Stimulated activated naive CD8-positive, alpha-beta T cell treated with anti-CD3 and anti-CD28 coated beads, Interleukin-15, Interleukin-2, amounts not matched to agents 100 ng/mL and 50 ng/mL, for 24 hours (primary cell): ENCODE data around the gene PLEKHS1.

Source experiments
- H3K27ac Mint-ChIP-seq: one replicate; pipeline ENCODE4 v1.8.0; 2021; ENCODE audit warnings: mild to moderate bottlenecking, mixed read lengths
- H3K27me3 Mint-ChIP-seq: one replicate; pipeline ENCODE4 v1.8.0; 2021; ENCODE audit warnings: mixed read lengths
- H3K36me3 Mint-ChIP-seq: one replicate; pipeline ENCODE4 v1.8.0; 2021; ENCODE audit warnings: low read depth, mixed read lengths
- H3K4me1 Mint-ChIP-seq: one replicate; pipeline ENCODE4 v1.8.0; 2021; ENCODE audit warnings: low read depth, mixed read lengths
- H3K4me3 Mint-ChIP-seq: one replicate; pipeline ENCODE4 v1.8.0; 2021; ENCODE audit warnings: mild to moderate bottlenecking, mixed read lengths
- H3K9me3 Mint-ChIP-seq: one replicate; pipeline ENCODE4 v1.8.0; 2021; ENCODE audit warnings: mixed read lengths

The PLEKHS1 gene

DNA sequence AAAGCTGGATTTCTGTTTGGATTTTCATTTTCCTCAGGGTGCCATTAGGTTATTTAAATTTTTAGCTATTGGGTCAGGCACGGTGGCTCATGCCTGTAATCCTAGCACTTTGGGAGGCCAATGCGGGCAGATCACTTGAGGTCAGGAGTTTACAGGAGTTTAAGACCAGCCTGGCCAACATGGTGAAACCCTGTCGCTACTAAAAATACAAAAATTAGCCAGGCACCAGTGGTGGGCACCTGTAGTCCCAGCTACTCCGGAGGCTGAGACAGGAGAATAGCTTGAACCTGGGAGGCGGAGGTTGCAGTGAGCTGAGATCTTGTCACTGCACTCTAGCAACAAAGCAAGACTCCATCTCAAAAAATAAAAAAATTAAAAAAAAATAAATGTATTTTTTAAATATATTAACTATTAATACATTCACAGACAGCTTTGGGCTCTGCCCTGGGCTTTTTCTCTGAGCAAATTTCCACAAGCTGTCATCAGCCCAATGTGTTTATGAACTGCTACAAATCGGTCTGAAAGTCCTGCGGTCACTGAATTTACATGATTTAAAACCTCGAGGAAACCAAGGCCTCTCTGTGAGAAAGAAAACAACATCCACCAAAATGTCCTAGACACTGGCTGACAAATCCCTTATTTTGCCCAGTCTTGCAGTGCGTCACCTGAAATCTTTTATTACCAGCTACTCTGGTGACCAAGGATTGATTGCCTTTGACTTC, 19.2 kb upstream of the PLEKHS1 start:
- Mint-ChIP-seq H3K27me3 (no peaks in the 10 kb centered on the region), H3K4me3 (no peak overlapping the region), H3K27ac (no peak overlapping the region), H3K36me3 (peaks cover 37% of the 10 kb centered on the region), H3K4me1 (no peaks in the 10 kb centered on the region), H3K9me3 (no peaks in the 10 kb centered on the region)

DNA sequence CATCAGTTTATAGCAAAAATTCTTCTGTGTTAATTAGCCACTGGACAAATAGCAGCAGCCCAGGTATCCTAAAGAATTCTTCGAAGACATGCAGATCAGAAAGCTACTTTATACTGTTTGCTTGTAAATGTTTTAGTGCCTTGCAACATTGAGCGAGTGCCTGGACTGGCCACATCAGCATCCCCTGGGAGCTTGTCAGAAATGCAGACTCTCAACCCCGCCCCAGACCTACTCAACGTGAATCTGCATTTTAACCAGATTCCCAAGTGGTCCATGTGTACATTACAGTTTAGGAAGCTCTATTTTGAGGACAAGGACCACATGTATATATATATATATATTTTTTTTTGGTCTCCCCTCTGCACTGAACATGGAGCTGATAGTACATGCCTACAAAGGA, 18.5 kb upstream of the PLEKHS1 start:
- peaks cover 32% of the 10 kb centered on the region for H3K36me3 Mint-ChIP-seq
- no peak overlapping the region for H3K4me3 Mint-ChIP-seq
- H3K4me1 Mint-ChIP-seq = no peaks in the 10 kb centered on the region
- no peaks in the 10 kb centered on the region for H3K27me3 Mint-ChIP-seq
- H3K27ac Mint-ChIP-seq = no peak overlapping the region
- no peaks in the 10 kb centered on the region for H3K9me3 Mint-ChIP-seq

DNA sequence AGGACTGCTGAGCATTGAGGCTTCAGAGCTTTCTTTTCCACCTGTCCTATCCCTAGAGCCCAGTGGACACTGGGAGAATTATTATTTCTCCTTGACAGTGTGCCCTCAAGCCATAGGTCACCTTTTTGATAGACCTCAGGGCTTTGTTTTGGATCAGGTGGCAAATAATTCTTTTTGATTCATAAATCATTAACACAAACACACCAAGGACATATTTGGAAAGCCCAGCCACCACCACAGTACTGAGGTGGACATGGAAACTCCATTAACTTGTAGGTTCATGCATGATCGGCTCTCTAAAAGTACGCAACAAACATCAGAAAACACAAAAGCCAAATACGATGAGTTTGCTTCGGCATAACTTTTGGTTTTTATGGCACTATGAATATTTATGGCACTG, 17.8 kb upstream of the PLEKHS1 start:
- no peaks in the 10 kb centered on the region for H3K9me3 Mint-ChIP-seq
- H3K4me3 Mint-ChIP-seq = no peak overlapping the region
- no peak overlapping the region for H3K27ac Mint-ChIP-seq
- H3K4me1 Mint-ChIP-seq = no peaks in the 10 kb centered on the region
- no peaks in the 10 kb centered on the region for H3K27me3 Mint-ChIP-seq
- H3K36me3 Mint-ChIP-seq = peaks cover 25% of the 10 kb centered on the region

DNA sequence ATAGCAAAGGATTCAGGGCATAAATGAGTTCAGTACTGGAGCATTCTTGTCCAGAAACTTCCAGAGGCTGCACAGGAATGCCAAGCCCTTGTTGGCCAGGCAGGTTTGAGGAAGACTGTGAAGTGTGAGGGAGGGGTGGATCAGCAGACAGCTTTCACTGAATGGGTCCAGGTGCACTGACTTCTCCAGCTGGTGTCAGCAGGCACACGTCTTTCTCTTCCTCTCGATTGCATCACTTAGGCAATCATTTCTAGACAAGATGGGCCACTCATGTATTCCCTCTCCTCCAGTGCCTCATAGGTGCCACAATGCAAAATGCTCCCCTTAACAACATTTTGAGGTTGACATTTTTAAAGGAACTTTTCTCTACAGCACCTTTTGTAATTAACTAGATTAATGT, 15.6 kb upstream of the PLEKHS1 start:
- Mint-ChIP-seq H3K27me3 (peaks cover 8% of the 10 kb centered on the region), H3K36me3 (peaks cover 5% of the 10 kb centered on the region), H3K4me3 (no peak overlapping the region), H3K27ac (no peak overlapping the region), H3K9me3 (no peaks in the 10 kb centered on the region), H3K4me1 (no peaks in the 10 kb centered on the region)

DNA sequence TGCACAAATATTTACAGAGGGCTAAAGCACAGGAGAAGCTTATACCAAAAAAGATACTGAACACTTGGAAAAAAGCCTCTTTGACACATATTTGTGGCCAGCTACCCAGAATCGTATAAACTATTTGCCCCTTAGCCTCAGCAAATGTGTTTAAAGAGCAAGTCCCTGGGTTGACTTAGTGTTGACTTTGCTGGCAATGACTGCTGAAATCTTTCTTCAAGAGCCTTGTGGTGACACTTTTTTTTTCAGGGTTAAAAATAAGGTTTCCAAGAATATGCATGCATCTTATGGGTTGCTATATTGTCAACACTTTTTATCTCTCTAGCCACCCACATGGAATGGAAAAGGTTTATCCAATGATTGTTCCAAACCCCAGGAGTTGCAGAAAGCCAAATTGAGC, 14.9 kb upstream of the PLEKHS1 start:
- H3K9me3 Mint-ChIP-seq = no peaks in the 10 kb centered on the region
- H3K36me3 Mint-ChIP-seq = peaks cover 1% of the 10 kb centered on the region
- H3K27me3 Mint-ChIP-seq = peaks cover 8% of the 10 kb centered on the region
- no peaks in the 10 kb centered on the region for H3K4me1 Mint-ChIP-seq
- H3K4me3 Mint-ChIP-seq = no peak overlapping the region
- H3K27ac Mint-ChIP-seq = no peak overlapping the region

DNA sequence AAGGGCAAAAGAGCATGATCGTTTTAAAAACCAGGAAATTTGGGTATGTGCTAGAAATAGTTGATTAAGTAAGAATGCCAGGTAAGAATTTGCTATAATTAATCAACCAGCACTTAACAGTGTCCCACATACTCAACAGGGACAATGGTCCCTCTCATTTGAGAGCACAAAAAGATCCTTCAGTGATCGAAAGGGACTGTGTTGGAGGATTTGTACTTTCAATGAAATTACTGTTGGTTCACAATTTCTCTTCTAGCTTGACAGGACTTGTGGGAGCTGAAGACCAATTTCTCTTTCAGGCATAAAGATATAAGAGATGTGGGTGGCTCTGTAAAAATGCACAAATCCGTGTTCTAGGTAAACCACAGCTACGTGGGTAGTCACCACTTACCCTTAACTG, 12.5 kb upstream of the PLEKHS1 start:
- Mint-ChIP-seq H3K4me1 (no peaks in the 10 kb centered on the region), H3K27ac (no peak overlapping the region), H3K9me3 (no peaks in the 10 kb centered on the region), H3K36me3 (no peaks in the 10 kb centered on the region), H3K4me3 (no peak overlapping the region), H3K27me3 (peaks cover 17% of the 10 kb centered on the region)

DNA sequence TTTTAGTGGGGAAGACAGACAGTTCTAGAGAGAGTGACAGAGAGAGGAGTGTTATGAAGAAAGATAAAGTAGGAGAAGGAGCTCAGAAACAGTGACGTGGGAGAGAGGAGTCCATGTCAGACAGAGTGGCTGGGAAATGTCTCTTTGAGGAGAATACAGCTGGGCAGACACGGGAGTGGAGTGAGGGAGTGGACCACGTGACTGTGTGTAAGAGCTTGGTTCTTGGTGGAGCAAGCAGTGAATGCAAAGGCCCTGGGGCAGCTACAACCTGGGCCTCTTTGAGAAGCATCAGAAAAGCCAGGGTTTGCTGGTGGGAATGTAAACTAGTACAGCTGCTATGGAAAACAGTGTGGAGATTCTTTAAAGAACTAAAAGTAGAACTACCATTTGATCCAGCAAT, 11.9 kb upstream of the PLEKHS1 start:
- H3K27me3 Mint-ChIP-seq = peaks cover 23% of the 10 kb centered on the region
- no peaks in the 10 kb centered on the region for H3K36me3 Mint-ChIP-seq
- H3K27ac Mint-ChIP-seq = no peak overlapping the region
- H3K9me3 Mint-ChIP-seq = no peaks in the 10 kb centered on the region
- H3K4me3 Mint-ChIP-seq = no peak overlapping the region
- H3K4me1 Mint-ChIP-seq = no peaks in the 10 kb centered on the region

DNA sequence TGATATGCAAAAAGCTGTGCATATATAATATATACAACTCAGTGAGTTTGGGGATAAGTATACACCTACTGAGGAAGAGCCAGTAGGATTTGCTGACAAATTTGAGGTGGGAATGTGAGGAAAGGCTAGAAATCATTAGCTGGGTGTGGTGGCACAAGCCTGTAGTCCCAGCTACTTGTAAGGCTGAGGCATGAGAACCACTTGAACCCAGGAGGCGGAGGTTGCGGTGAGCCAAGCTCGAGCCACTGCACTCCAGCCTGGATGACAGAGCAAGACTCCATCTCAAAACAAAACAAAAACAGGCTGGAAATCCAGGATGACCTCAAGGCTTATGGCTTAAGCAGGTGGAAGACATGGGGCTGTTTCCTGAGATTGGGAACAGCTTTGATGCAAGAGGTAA, 10.6 kb upstream of the PLEKHS1 start:
- Mint-ChIP-seq H3K27ac (no peak overlapping the region), H3K9me3 (no peaks in the 10 kb centered on the region), H3K36me3 (no peaks in the 10 kb centered on the region), H3K4me3 (no peak overlapping the region), H3K27me3 (peaks cover 33% of the 10 kb centered on the region), H3K4me1 (no peaks in the 10 kb centered on the region)

DNA sequence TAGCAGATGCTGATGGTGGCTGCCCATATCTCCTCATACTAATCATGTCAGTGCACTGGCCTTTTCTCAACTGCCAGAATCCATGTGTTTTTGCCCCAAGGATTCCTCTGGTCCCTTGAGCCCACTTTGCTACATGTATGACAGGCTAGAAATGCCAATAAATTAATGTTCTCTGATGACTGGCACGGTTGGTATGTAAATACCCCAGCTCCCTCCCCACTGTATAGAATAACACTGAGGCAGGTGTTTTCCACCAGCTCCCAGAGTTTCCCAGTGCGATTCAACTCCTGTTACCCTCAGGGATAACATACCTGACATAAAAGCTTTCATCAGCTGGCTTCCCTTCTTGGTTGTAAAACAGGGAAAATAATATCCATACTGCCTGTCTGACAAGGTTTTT, 9.0 kb upstream of the PLEKHS1 start:
- no peaks in the 10 kb centered on the region for H3K36me3 Mint-ChIP-seq
- H3K27me3 Mint-ChIP-seq = peaks cover 37% of the 10 kb centered on the region
- H3K4me3 Mint-ChIP-seq = no peak overlapping the region
- H3K27ac Mint-ChIP-seq = no peak overlapping the region
- no peaks in the 10 kb centered on the region for H3K4me1 Mint-ChIP-seq
- no peaks in the 10 kb centered on the region for H3K9me3 Mint-ChIP-seq

DNA sequence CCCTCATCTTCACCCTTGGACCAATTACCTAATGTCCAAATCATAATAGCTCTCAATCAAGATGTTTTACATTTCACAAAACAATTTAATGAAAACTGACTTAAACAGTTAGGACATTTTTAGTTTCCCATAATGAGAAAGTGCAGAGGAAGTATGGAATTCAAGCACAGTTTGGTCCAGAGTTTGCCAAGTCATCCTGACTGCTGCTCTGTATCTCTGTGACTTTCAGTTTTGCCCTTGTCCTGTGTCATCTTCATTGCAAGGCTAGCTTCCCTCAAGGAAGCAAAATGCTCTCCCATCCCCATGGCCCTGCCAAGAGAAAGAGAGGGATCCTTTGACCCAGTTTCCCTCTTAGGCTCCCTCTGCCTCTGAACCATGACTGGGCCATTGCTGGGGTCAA, 7.9 kb upstream of the PLEKHS1 start:
- no peaks in the 10 kb centered on the region for H3K36me3 Mint-ChIP-seq
- H3K27ac Mint-ChIP-seq = no peak overlapping the region
- no peaks in the 10 kb centered on the region for H3K9me3 Mint-ChIP-seq
- H3K4me3 Mint-ChIP-seq = no peak overlapping the region
- H3K27me3 Mint-ChIP-seq = peaks cover 37% of the 10 kb centered on the region
- no peaks in the 10 kb centered on the region for H3K4me1 Mint-ChIP-seq

DNA sequence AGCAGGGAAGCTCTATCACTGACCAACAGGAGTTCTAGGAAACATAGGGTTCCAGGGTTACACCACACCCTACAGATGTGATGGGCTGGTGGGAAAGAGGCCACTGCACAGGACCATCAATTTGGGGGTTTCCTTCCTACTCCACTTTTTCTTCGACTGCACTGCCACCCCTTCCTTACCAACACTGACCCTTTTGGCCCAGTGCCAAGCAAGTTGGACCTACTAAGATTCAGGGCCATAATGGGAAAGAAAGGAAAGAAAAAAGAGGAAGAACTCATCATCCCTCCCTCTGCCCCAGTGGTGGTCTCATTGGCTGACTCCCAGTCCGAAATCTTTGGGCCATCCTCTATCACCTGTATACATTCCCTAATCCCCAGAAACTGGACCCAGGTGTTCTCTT, 6.1 kb upstream of the PLEKHS1 start:
- Mint-ChIP-seq H3K36me3 (no peaks in the 10 kb centered on the region), H3K4me1 (no peaks in the 10 kb centered on the region), H3K27ac (no peak overlapping the region), H3K9me3 (no peaks in the 10 kb centered on the region), H3K27me3 (peaks cover 32% of the 10 kb centered on the region), H3K4me3 (no peak overlapping the region)

DNA sequence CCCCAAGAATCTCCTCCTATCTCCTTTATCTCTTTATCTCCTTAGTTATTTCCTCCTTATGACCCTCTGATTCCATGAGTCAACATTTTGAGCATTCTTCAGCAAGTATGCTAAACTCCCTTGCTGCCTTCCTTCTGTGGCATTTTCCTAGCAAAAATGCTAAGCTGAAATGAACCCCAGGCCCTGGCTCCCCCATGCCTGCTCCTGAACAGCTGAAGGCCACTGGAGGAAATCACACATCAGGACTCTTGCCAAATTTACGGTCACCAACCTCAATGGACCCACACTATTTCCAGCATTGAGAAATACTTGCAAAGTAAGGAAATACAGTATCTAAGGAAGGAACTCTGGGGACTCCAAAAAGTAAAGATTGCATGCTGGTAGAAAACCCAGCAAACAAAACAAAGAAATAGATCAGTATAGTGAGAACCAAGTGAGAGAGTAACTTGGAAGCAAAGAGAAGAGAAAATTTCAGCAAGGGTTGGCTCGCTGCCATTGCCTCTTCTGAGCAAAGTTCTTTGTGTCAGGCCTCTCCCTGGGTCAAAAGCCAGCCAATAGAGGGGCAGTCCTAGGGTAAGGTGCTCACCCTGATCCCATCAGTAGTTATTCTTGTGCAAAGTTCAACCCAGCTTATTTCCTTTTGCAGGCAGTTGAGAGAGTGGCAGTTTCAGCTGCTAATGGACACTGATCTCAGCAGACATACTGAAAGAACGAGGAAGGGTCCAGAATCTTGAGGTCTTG, 5.1 kb upstream of the PLEKHS1 start:
- Mint-ChIP-seq H3K36me3 (no peaks in the 10 kb centered on the region), H3K4me3 (no peak overlapping the region), H3K9me3 (no peaks in the 10 kb centered on the region), H3K4me1 (no peaks in the 10 kb centered on the region), H3K27ac (no peak overlapping the region), H3K27me3 (peaks cover 29% of the 10 kb centered on the region)

DNA sequence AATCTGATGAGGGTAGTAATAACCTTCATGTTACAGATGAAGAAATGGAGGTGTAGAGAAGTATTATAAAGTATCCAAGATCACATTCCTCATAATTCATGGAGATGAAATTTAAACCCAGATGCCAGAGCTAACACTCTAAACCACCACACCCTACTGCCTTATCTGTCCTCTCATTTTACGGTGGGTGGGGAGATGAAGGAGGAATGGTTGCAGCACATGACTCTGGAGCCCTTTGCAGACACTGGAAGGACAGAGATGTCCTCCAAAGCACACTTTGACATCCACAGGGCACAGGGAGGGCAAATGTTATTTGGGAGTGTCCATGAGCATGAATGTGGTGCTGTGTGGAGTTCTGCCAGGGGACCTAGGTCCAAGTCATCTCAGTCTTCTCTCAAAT, 1.1 kb downstream of the PLEKHS1 start:
- H3K4me1 Mint-ChIP-seq = no peaks in the 10 kb centered on the region
- H3K36me3 Mint-ChIP-seq = no peaks in the 10 kb centered on the region
- no peaks in the 10 kb centered on the region for H3K9me3 Mint-ChIP-seq
- no peak overlapping the region for H3K27ac Mint-ChIP-seq
- no peak overlapping the region for H3K4me3 Mint-ChIP-seq
- H3K27me3 Mint-ChIP-seq = peaks cover 26% of the 10 kb centered on the region

DNA sequence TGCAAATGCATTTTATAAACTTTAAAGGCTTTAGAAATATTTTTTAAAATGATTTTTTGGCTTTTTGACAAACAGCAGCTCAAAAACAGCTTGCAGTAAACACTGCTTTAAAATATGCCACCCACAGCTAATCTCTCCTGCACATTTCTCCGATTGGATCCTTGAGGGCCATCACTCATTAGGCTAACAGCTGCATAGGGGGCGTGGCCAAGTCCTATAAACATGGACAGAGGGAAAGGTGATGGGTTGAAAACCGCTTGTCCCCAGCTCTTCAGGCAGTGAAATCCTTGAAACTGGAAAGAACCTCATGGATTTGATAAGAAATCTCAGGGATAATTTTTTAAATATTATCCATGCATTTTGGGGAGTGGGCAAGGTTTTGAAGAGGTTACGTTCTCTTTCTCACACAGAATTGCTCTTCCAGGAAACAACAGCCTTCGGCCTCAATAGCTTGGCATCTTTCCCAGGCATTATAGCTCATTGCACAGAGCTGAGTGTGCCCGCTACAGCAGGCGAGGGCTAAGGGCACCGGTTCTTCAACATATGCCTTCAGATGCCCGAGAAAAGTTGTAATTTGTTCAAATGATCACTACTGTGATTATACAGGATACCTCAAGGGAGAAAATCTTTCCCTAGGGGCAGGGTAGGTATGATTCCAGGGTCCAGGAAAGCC, 1.7 kb downstream of the PLEKHS1 start:
- Mint-ChIP-seq H3K27me3 (peaks cover 26% of the 10 kb centered on the region), H3K4me1 (no peaks in the 10 kb centered on the region), H3K4me3 (no peak overlapping the region), H3K36me3 (no peaks in the 10 kb centered on the region), H3K9me3 (no peaks in the 10 kb centered on the region), H3K27ac (no peak overlapping the region)

DNA sequence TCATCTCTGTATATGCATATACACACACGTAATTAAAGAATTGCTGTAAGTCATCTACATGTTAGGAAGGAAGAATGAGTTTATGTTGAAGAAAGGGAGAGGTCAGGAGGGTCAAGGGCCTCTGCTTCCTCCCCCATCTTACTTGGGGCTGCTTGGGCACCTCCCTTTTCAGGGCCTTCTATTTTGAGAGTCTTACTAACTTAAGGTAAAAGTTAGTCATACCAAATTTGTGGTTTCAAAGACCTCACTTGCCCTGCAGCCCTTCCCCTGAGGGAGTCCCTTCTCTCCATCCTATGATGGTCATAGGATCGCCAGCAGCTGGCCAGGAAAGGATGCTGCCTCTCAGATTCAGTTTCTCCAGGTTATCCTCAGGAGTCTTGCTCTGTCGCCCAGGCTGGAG, 2.6 kb downstream of the PLEKHS1 start:
- Mint-ChIP-seq H3K27ac (no peak overlapping the region), H3K27me3 (peaks cover 26% of the 10 kb centered on the region), H3K36me3 (no peaks in the 10 kb centered on the region), H3K4me3 (no peak overlapping the region), H3K9me3 (no peaks in the 10 kb centered on the region), H3K4me1 (no peaks in the 10 kb centered on the region)
